PC-3 (cell line): ENCODE data around the gene GPR15. TPM values are rescaled to one million over a fixed set of nuclear protein-coding genes. Genes with fewer than 3 reads are reported as not detected.

Source experiments
- ATAC-seq: fragments of 200-7000 bp; cut with Tn5 transposase; 2 replicates; pipeline ENCODE4 v1.9.1; 2020; ENCODE audit warnings: mild to moderate bottlenecking, moderate library complexity
- BruUV-seq: library from RNA; stranded (reverse); fragments of 400-500 nt; replicated peaks from 2 replicates; lab custom pipeline; 2021; lab: Mats Ljungman, UMichigan
- CTCF ChIA-PET: fragments of 300-600 bp; sonication (Branson Sonifier 250); formaldehyde crosslinking; loops from one replicate; lab custom pipeline; 2022; ENCODE audit warnings: antibody characterized with exemption; lab: Charles Lee
- POLR2A ChIA-PET: fragments of 300-600 bp; sonication (Branson Sonifier 250); formaldehyde crosslinking; loops from one replicate; lab custom pipeline; 2022; ENCODE audit warnings: antibody characterized with exemption; ENCODE audit not compliant: unreplicated experiment; lab: Charles Lee
- DNase-seq: peaks from one replicate; pipeline ENCODE4 v3.0.0-alpha.2; 2015
- H2AFZ ChIP-seq: fragments of 300-600 bp; sonication (generic); 2 replicates; pipeline ENCODE4 v1.6.0; 2016; ENCODE audit warnings: antibody characterized with exemption, low read length
- H3F3A ChIP-seq: fragments of 300-600 bp; sonication (generic); one replicate; pipeline ENCODE4 v1.6.0; 2017; ENCODE audit warnings: antibody characterized with exemption, low read length, control low read depth, mild to moderate bottlenecking; ENCODE audit not compliant: unreplicated experiment
- H3K27ac ChIP-seq: fragments of 300-600 bp; sonication (generic); 2 replicates; pipeline ENCODE4 v1.5.1; 2016; ENCODE audit warnings: mild to moderate bottlenecking, low read length
- H3K27me3 ChIP-seq: fragments of 300-600 bp; sonication (generic); 2 replicates; pipeline ENCODE4 v1.6.1; 2016; ENCODE audit warnings: low read length, mixed read lengths
- H3K36me3 ChIP-seq: fragments of 300-600 bp; sonication (generic); 2 replicates; pipeline ENCODE4 v1.6.1; 2016; ENCODE audit warnings: low read depth, mixed run types, low read length, mixed read lengths
- H3K4me1 ChIP-seq: fragments of 300-600 bp; sonication (generic); 2 replicates; pipeline ENCODE4 v1.5.1; 2016; ENCODE audit warnings: low read length; ENCODE audit not compliant: insufficient read depth
- H3K4me2 ChIP-seq: fragments of 300-600 bp; sonication (generic); 2 replicates; pipeline ENCODE4 v1.6.0; 2016; ENCODE audit warnings: low read length
- H3K4me3 ChIP-seq: fragments of 300-600 bp; sonication (generic); 2 replicates; pipeline ENCODE4 v1.5.1; 2016; ENCODE audit warnings: mild to moderate bottlenecking, low read length, mixed read lengths
- H3K79me2 ChIP-seq: fragments of 300-600 bp; sonication (generic); 2 replicates; pipeline ENCODE4 v1.6.1; 2017; ENCODE audit warnings: low read length, mixed read lengths
- H3K9ac ChIP-seq: fragments of 300-600 bp; sonication (generic); 2 replicates; pipeline ENCODE4 v1.6.0; 2016; ENCODE audit warnings: mild to moderate bottlenecking, low read length
- H3K9me2 ChIP-seq: fragments of 300-600 bp; sonication (generic); replicated peaks from 2 replicates; pipeline ENCODE4 v1.6.1; 2016; ENCODE audit warnings: mixed run types, low read length, mixed read lengths
- H3K9me3 ChIP-seq: fragments of 300-600 bp; sonication (generic); 2 replicates; pipeline ENCODE4 v1.6.1; 2016; ENCODE audit warnings: low read length, mixed read lengths
- H4K20me1 ChIP-seq: fragments of 300-600 bp; sonication (generic); 2 replicates; pipeline ENCODE4 v1.6.1; 2016; ENCODE audit warnings: low read length, mixed read lengths
- CTCF ChIP-seq: fragments of 300-600 bp; sonication (generic); conservative IDR thresholded peaks from 2 replicates; pipeline ENCODE4 v1.5.1; 2017; ENCODE audit warnings: antibody characterized with exemption, low read depth, mild to moderate bottlenecking, low read length
- EZH2 ChIP-seq: fragments of 300-600 bp; sonication (generic); IDR thresholded peaks from one replicate; pipeline ENCODE4 v1.6.1; 2017; ENCODE audit warnings: antibody characterized with exemption, mild to moderate bottlenecking, low read length; ENCODE audit not compliant: unreplicated experiment
- EZH2phosphoT487 ChIP-seq: fragments of 300-600 bp; sonication (generic); IDR thresholded peaks from 2 replicates; pipeline ENCODE4 v1.6.1; 2018; ENCODE audit warnings: mild to moderate bottlenecking, antibody characterized with exemption, low read length, borderline replicate concordance
- intact Hi-C: fragments of 100-400 bp; cut with micrococcal nuclease; formaldehyde crosslinking; loops from 2 replicates; pipeline ENCODE4 v1.9.0; 2023
- total RNA-seq: library from RNA; depleted of rRNA; stranded (reverse); fragments of >200 nt; gene quantifications from 2 replicates; pipeline ENCODE4 v1.2.3, GENCODE V29; 2014

Gene GPR15
- total RNA-seq, 1 experiment from 2014 or later, result not detected

- DNase-seq (no peak), ATAC-seq (no peak)
- H3K79me2 ChIP-seq, result no peaks in the 10 kb centered on the region
- 0 out of 2 replicates have a peak, but pooled peaks cover 5% of the 10 kb centered on the region for H3K4me1 ChIP-seq
- no peaks in the 10 kb centered on the region for H3K9me3 ChIP-seq
- H4K20me1 ChIP-seq, result no peaks in the 10 kb centered on the region
- no peak overlapping the region for H3K4me2 ChIP-seq
- intact Hi-C loops, result no loop called here
- H3K36me3 ChIP-seq, result no peaks in the 10 kb centered on the region
- H3K27me3 ChIP-seq, result peaks cover 12% of the 10 kb centered on the region
- H3F3A ChIP-seq, result no peaks in the 10 kb centered on the region
- no peak overlapping the region for H3K9ac ChIP-seq
- CTCF ChIA-PET, result no interaction called here
- POLR2A ChIA-PET, result no interaction called here
- H3K9me2 ChIP-seq, result no peaks in the 10 kb centered on the region
- TF ChIP-seq EZH2phosphoT487 (no peak), CTCF (no peak), EZH2 (no peak)
- H3K27ac ChIP-seq, result no peak overlapping the region
- H3K4me3 ChIP-seq, result no peak overlapping the region
- BruUV-seq, result no TSS peak
- H2AFZ ChIP-seq, result no peak overlapping the region
Measured at GRCh38 chr3:98551236-98551635, 19.5 kb downstream of the GPR15 start.

- Histone ChIP-seq H3K79me2 (no peaks in the 10 kb centered on the region), H3K27ac (no peak overlapping the region), H3K27me3 (peaks cover 10% of the 10 kb centered on the region), H3K9ac (no peak overlapping the region), H4K20me1 (no peaks in the 10 kb centered on the region), H3K4me2 (no peak overlapping the region), H3K36me3 (no peaks in the 10 kb centered on the region), H3K4me3 (no peak overlapping the region), H3K9me3 (no peaks in the 10 kb centered on the region), H3F3A (no peaks in the 10 kb centered on the region), H3K4me1 (0 out of 2 replicates have a peak, but pooled peaks cover 5% of the 10 kb centered on the region), H2AFZ (no peak overlapping the region), H3K9me2 (no peaks in the 10 kb centered on the region)
- ATAC-seq (no peak), DNase-seq (no peak)
- CTCF ChIA-PET, result no interaction called here
- POLR2A ChIA-PET, result no interaction called here
- BruUV-seq, result no TSS peak
- TF ChIP-seq EZH2, result no peak
- TF ChIP-seq EZH2phosphoT487, result no peak
- no peak for TF ChIP-seq CTCF
- intact Hi-C loops, result no loop called here
Measured at GRCh38 chr3:98551754-98552153, 20.0 kb downstream of the GPR15 start.

- no peak overlapping the region for H2AFZ ChIP-seq
- no peak overlapping the region for H3K4me2 ChIP-seq
- H3K9me2 ChIP-seq, result no peaks in the 10 kb centered on the region
- H3F3A ChIP-seq, result no peaks in the 10 kb centered on the region
- H3K36me3 ChIP-seq, result no peaks in the 10 kb centered on the region
- ATAC-seq (no peak), DNase-seq (no peak)
- H3K9me3 ChIP-seq, result no peaks in the 10 kb centered on the region
- ChIA-PET POLR2A (interaction anchor here (0.5 kb wide), 1 partner anchor 13 kb away, joined by 8 read pairs; no protein-coding TSS in a partner anchor), CTCF (no interaction called here)
- no peak for TF ChIP-seq CTCF
- TF ChIP-seq EZH2phosphoT487, result no peak
- TF ChIP-seq EZH2, result no peak
- H3K9ac ChIP-seq, result no peak overlapping the region
- H4K20me1 ChIP-seq, result no peaks in the 10 kb centered on the region
- H3K4me3 ChIP-seq, result no peak overlapping the region
- no peak overlapping the region for H3K27ac ChIP-seq
- H3K27me3 ChIP-seq, result peaks cover 10% of the 10 kb centered on the region
- H3K79me2 ChIP-seq, result no peaks in the 10 kb centered on the region
- no TSS peak for BruUV-seq
- 0 out of 2 replicates have a peak, but pooled peaks cover 5% of the 10 kb centered on the region for H3K4me1 ChIP-seq
- intact Hi-C loops, result no loop called here
Measured at GRCh38 chr3:98552232-98553020, 20.6 kb downstream of the GPR15 start.
